GM18502 (cell line): ENCODE results near the gene FANCM.

Source experiments
- ATAC-seq: cut with Tn5 transposase; IDR thresholded peaks from one replicate; pipeline ENCODE4 v1.9.1; 2021; ENCODE audit warnings: mild to moderate bottlenecking; ENCODE audit not compliant: unreplicated experiment, poor library complexity

Gene FANCM

GRCh38 chr14:45135659-45136395, at the start of gene FANCM:
FANCM (plus strand) TSS chr14:45135930; CDS start chr14:45136032, 102 bp downstream.
- ATAC-seq, result peak; percentile 43

DNA sequence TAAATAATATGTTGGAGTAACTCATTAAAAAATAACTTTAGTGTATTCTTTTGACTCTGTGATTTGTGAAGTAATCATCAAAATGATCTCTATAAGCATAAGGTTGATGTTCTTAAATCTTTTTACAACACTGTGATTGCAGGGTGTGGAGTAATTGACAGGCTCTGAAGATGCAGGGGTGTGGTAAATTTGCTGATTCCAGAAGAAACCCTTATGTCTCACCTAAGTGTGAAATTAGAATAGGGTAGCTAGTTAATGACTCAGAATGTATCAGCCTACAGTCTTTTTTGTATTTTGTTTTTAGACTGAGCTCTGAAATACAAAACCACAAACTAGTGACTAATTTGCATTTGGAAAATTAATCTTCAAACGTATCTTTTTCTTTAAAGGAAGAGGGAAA, 45.9 kb upstream of the FANCM start:
- peak; percentile 87 for ATAC-seq

DNA sequence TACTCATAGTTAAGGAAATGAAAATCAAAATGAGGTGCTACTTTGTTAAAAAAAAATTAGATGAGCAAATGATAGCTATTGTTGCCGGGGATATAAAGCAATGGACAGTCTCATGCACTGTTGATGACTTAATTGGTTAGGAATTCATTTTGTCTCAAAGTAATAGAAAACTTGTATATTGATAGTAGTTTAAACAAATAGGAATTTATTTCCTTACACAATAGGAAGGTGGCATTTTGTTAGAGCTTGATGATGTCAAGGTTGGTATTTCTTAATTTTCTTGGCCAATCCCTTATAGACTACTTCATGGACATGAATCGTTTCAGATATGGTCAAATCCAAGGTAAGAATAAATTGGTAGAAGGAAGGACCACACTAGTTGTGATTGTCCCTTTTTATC, 44.0 kb upstream of the FANCM start:
- no peak for ATAC-seq

DNA sequence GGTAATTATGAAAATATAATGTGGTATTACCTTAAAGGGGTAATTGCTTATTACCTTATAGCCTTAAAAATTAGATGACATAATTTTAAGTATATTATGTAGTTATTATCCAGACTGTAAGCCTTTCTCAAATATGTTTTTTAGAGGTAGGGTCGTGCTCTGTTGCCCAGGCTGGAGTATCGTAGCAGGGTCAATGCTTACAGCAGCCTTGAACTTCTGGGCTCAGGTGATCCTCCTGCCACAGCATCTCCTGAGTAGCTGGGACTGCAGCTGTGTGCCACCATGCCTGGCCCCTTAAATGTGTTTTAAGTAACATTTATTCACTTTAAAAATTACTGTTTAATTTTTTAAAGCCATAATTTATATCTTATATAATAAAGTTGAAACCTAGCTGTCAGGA, 41.5 kb upstream of the FANCM start:
- ATAC-seq, result no peak

GRCh38 chr14:45095143-45095542, 40.6 kb upstream of the FANCM start:
- no peak for ATAC-seq

DNA sequence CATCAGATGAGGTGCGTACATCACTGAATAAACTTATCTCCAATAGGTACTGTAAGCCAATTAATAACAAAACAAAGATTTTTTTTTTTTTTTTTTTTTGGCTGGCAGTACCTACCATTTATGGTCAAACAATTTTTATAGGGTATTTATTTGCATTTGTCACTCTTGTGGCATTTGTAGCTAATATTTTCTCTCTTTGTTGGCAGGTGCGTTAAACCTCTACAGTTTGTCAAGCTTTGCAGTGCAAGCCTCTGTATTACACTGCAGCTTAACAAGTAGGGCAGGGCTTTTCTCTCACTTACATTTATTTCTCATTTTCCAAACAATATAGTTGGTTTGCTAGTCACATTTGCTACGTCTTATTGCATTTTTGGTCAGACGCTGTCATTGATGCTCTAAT, 39.5 kb upstream of the FANCM start:
- no peak for ATAC-seq

- ATAC-seq, result no peak
These were observed 31.9 kb upstream of the FANCM start for GRCh38 chr14:45103806-45104205.

DNA sequence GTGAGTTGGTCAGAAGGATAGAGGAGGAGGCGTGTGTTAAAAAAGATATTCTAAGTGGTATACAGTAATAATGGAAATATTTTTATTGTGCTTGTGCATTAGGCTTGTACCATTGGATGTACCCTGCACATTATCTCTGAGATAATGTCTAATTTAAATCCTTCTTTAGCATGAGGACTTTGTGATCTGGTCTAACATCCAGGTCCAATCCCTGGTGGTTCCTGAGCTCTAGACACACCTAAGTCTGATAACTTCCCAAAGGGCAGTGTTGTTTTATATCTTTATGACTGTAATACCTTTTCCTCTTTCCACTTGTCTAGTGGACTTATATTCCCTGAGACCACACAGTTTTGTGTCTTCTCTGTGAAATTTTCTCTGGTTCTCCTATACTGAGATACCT, 31.2 kb upstream of the FANCM start:
- ATAC-seq, result no peak

DNA sequence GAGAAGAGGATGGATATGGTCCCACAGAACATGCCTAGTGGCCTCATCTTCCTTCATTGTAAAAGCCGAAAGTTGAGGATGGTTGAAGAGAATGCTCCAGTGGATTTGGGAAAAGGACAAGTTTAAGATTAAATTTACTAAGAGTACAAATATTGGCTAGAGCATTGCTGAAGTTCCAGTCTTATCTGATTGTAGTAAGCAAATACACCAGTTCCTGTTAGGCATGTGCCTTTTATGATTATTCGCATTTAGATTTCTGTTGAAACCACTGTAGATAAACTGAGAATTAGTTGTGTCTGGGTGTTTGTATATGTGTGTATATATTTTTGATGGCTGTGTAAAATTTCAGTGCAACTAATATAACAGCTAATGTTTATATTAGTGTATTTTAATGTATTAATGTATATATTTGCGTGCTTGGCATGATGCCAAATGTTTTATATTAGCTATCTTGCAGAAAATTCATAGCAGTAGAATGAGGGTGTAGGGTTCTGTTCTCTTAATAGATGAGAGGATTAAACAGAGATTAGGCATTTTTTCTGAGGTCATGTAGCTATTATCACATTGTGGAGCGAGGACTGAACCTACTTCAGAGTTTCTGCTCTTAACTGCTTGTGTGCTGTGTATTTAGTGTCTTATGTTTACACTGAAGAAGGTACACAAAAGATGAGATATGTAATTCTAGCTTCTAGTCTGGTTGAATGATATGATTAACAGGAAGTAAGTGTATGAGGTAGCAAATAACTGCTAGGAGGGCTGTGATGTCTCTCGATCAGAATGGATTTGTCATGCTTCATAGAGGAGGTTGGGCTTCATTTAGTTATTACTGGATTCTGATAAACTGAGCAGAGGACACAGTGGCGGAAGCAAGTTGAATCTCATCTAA, 22.6 kb upstream of the FANCM start:
- ATAC-seq, result no peak

DNA sequence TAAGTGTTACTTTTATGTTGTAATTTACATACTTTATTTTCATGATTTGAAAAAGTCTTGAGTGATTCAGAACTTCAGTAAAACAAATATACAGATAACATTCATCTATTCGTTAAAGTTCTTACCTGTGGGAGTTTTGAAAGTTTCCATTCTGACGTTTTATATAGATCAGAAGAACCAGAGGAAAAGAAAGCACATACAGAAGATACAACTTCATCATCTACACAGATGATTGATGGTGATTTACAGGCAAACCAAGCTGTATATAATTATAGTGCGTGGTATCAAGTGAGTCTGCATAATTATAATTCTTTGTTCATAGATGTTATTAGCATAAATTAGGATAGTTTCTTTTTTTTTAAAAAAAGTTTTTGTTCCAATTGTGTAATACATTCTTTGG, 21.4 kb upstream of the FANCM start:
- no peak for ATAC-seq

- no peak for ATAC-seq
These were observed 17.1 kb upstream of the FANCM start for GRCh38 chr14:45118594-45118993.

GRCh38 chr14:45120096-45120495, 15.6 kb upstream of the FANCM start:
- ATAC-seq, result no peak

- no peak for ATAC-seq
These were observed 12.5 kb upstream of the FANCM start for GRCh38 chr14:45123271-45123670.

DNA sequence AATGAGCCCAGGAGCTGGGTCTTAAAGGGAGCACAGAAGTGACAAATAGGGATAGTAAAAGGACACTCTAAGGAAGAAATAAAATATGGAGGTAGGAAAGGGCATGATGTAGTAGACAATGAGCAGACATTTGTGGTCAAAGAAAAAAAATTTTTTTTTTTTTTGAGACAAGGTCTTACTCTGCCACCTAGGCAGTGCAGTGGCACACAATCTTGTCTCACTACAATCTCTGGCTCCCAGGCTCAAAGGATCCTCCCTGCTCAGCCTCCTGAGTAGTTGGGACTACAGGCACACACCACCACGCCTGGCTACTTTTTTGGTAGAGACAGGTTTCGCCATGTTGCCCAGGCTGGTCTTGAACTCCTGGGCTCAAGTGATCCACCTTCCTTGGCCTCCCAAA, 10.0 kb upstream of the FANCM start:
- ATAC-seq, result peak; percentile 60

GRCh38 chr14:45128963-45129629, 6.6 kb upstream of the FANCM start:
- ATAC-seq, result no peak

DNA sequence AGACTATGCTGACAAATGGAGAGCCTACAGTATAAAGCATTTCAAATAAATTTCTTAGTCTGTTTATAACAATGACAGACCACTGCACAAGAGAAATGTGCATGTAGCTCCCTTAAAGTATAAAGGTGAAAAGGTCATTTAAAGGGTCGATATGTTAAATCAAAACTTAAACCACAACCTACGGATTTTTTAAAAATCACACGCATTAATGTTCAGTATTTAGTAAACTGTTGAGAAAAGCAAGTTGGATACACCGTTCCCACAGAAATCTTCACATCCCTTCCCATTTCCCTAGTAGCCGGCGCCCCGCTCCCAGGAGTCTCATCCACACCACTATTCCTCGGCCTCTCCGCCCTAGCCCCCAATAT, 2.1 kb upstream of the FANCM start:
- ATAC-seq, result no peak

DNA sequence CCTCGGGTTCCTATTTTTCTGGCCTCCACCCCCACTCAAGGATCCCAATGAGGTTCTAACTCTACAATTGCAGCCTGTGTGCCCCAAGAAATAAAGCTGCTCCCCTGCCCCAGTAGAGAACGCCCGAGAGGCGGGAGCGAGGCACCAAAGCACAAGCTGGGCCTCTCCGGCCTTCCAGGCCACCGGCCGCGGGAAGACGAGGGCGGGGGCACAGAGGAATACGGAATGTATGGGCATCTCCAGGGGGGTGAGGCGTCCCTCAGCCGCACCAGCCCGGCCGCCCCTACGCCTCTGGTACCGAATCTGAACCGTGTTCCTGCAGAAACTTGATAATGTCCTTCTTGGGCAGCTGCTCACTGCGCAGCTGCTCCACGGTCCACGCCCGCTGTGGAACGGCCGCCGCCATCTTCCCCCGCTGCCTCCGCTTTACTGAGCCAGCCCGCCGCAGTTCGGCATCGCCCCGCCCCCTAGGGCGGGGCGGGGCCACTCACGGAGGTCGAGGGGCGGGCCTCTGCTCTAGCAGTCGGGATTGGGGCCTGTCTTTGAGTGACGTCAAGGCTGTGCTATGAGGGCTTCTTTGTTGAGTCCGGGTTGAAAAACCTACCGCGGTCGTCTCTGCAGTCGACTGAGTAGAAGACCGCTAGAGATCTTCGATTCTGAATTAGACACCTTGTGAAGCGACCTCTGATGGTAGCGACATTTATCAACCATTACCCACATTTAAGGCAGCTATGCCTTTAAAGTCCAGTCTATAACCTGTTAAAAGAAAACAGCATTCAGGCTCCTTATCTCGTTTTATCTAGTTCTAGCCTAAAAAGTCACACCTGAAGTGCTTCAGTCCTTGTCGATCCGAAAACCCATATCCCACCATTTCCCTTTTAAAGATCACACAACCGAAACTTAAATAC, 1.4 kb upstream of the FANCM start, which contains the start of gene FKBP3:
TSS of gene FKBP3 (minus strand) at position 431 of the 908 bp plus-strand sequence. CDS start at position 406, 25 bp downstream.
- peak; percentile 88 for ATAC-seq

DNA sequence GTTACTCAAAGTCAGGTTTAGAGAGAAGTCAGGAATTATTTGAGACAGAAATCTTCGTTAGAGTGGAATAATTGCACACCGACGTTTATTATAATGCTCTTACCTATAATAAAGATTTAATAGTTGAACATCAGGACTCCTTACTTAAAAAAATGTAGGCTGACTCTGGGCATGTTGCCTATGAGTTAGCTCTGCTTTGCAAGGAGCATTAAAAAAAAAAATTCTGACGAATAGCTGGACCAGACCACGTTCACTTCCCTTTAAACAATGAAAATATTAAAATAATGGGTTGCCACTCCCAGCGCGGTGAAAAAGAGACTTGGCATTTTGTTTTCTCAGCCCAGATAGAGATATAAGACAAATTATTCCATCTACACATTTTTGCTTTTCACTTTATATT, 574 bp upstream of the FANCM start:
- ATAC-seq, result no peak

GRCh38 chr14:45136399-45136798, 669 bp downstream of the FANCM start:
- no peak for ATAC-seq

- no peak for ATAC-seq
These were observed 5.0 kb downstream of the FANCM start for GRCh38 chr14:45140661-45141187.
